HepG2 (cell line): ENCODE results near the gene PYGB. TPM values are rescaled to one million over a fixed set of nuclear protein-coding genes. Genes with fewer than 3 reads are reported as not detected.

Experiments used
- ATAC-seq: fragments of 200-7000 bp; cut with Tn5 transposase; 3 replicates; pipeline ENCODE4 v1.9.1; 2020; ENCODE audit warnings: mild to moderate bottlenecking, moderate library complexity
- BruUV-seq: library from RNA; stranded (reverse); fragments of 400-500 nt; replicated peaks from 2 replicates; lab custom pipeline; 2021; lab: Mats Ljungman, UMichigan
- CTCF ChIA-PET: fragments of 300-600 bp; formaldehyde crosslinking; extraction: SDS; loops from one replicate; lab custom pipeline; 2021; ENCODE audit warnings: low total read pairs, inconsistent platforms, low intra/inter-chr PET ratio; lab: Yijun Ruan, JAX
- POLR2A ChIA-PET: fragments of 350-600 bp; sonication (Branson Sonifier 250); formaldehyde crosslinking; loops from one replicate; lab custom pipeline; 2020; ENCODE audit warnings: antibody characterized with exemption, inconsistent platforms; lab: Yijun Ruan, JAX
- DNase-seq: peaks from one replicate; pipeline ENCODE4 v3.0.0-alpha.2; 2015; ENCODE audit warnings: low spot score
- FAIRE-seq: peaks from 3 replicates; lab custom pipeline; 2011; peaks lifted over from hg19 to GRCh38; lab: Jason Lieb, UNC
- H2AFZ ChIP-seq: one replicate; pipeline ENCODE4 v1.6.1; 2011; ENCODE audit warnings: low read length, inconsistent platforms
- H3K27ac ChIP-seq: fragments of 300-600 bp; 3 replicates; pipeline ENCODE4 v1.8.0; 2011; ENCODE audit warnings: mixed run types, mild to moderate bottlenecking, mixed read lengths, low read length, inconsistent platforms; ENCODE audit not compliant: insufficient read depth; ENCODE audit errors: extremely low read length
- H3K27me3 ChIP-seq, 2 experiments: fragments of 200-600 bp in 1 of 2; 2 replicates in 1 of 2; 3 replicates in 1 of 2; pipeline versions ENCODE4 v1.6.0 to v1.8.0; 2011; ENCODE audit warnings: low read length in 2 of 2, mild to moderate bottlenecking in 2 of 2, moderate library complexity in 2 of 2, inconsistent platforms in 1 of 2; ENCODE audit not compliant: insufficient read depth in 2 of 2, control insufficient read depth in 1 of 2
- H3K36me3 ChIP-seq, 2 experiments: fragments of 200-600 bp in 1 of 2; replicated peaks in 1 of 2; 2 replicates in 1 of 2; 3 replicates in 1 of 2; pipeline versions ENCODE4 v1.5.1 to v1.8.0; 2011; ENCODE audit warnings: low read length in 2 of 2, inconsistent platforms in 1 of 2; ENCODE audit not compliant: insufficient read depth in 2 of 2, control insufficient read depth in 1 of 2
- H3K4me1 ChIP-seq: 2 replicates; pipeline ENCODE4 v1.5.1; 2012; ENCODE audit warnings: low read length, inconsistent platforms; ENCODE audit not compliant: insufficient read depth
- H3K4me2 ChIP-seq: 2 replicates; pipeline ENCODE4 v1.6.0; 2011; ENCODE audit warnings: low read depth, low read length, inconsistent platforms
- H3K4me3 ChIP-seq, 3 experiments: fragments of 200-600 bp in 1 of 3; sonication (generic), shearing (Covaris generic) in 1 of 3; replicated peaks in 1 of 3; 2 replicates each; pipeline ENCODE4 v1.5.1; 2011 to 2016; ENCODE audit warnings: low read length in 3 of 3, inconsistent platforms in 2 of 3, low read depth in 2 of 3, mild to moderate bottlenecking in 2 of 3, control low read depth in 1 of 3, mixed read lengths in 1 of 3; ENCODE audit not compliant: insufficient read depth in 1 of 3
- H3K79me2 ChIP-seq: one replicate; pipeline ENCODE4 v1.6.1; 2011; ENCODE audit warnings: low read length, inconsistent platforms; ENCODE audit not compliant: insufficient read depth
- H3K9ac ChIP-seq: 2 replicates; pipeline ENCODE4 v1.6.0; 2011; ENCODE audit warnings: mild to moderate bottlenecking, low read depth, low read length, inconsistent platforms; ENCODE audit not compliant: insufficient read depth
- H3K9me3 ChIP-seq: 2 replicates; pipeline ENCODE4 v1.5.1; 2012; ENCODE audit warnings: mild to moderate bottlenecking, low read length
- H4K20me1 ChIP-seq: 2 replicates; pipeline ENCODE4 v1.6.0; 2011; ENCODE audit warnings: inconsistent platforms, mild to moderate bottlenecking, low read length, moderate library complexity; ENCODE audit not compliant: insufficient read depth
- AGO2 ChIP-seq: fragments of 200-400 bp; formaldehyde crosslinking; optimal IDR thresholded peaks from 2 replicates; pipeline ENCODE3; 2017; ENCODE audit warnings: mild to moderate bottlenecking, low read depth, low read length, moderate library complexity
- DMAP1 ChIP-seq: IDR thresholded peaks from 2 replicates; pipeline ENCODE4 v1.6.1; 2016
- EZH2 ChIP-seq: conservative IDR thresholded peaks from 2 replicates; pipeline ENCODE4 v1.6.1; 2012; ENCODE audit warnings: mild to moderate bottlenecking, low read depth, low read length, moderate library complexity
- PHF8 ChIP-seq: sonication (generic); formaldehyde crosslinking; IDR thresholded peaks from 2 replicates; pipeline ENCODE4 v1.5.0; 2020; ENCODE audit warnings: missing genetic modification reagents
- POLR2AphosphoS2 ChIP-seq: IDR thresholded peaks from 2 replicates; pipeline ENCODE4 v1.6.1; 2011; ENCODE audit warnings: low read depth, low read length, improper control_type of control experiment
- WGBS: methylation state at CpG from one replicate; pipeline ENCODE4 v1.1.6; 2017; ENCODE audit warnings: low lambda C conversion rate; 5-methylcytosine and 5-hydroxymethylcytosine counted together
- in situ Hi-C: cut with HindIII; loops from 2 replicates; pipeline ENCODE4 v1.10.0; 2017; ENCODE audit warnings: low pct_unique_long_range_greater_than_20kb; ENCODE audit not compliant: extremely low pct_ligation_motif_present
- intact Hi-C: fragments of 100-400 bp; cut with micrococcal nuclease; formaldehyde crosslinking; loops from one replicate; pipeline ENCODE4 v1.10.0; 2022; ENCODE audit not compliant: unreplicated experiment
- polyA plus RNA-seq, 8 experiments: library from polyadenylated mRNA; depleted of rRNA in 3 of 8; stranded (reverse) in 7 of 8; unstranded in 1 of 8; fragments of >200 nt; fragmentation: Illumina TruSeq in 4 of 8; extraction: Trizol in 4 of 8; gene quantifications; 2 replicates each; pipeline versions ENCODE4 v1.2.1 to v1.2.3, GENCODE V29; 2011 to 2016; ENCODE audit warnings: low read depth in 4 of 8, missing spikeins in 1 of 8, mixed read lengths in 1 of 8; ENCODE audit not compliant: insufficient read depth in 1 of 8
- total RNA-seq, 5 experiments: library from RNA; depleted of rRNA; stranded (reverse); fragments of >200 nt; fragmentation: Illumina TruSeq; extraction: Trizol; gene quantifications; 2 replicates each; pipeline ENCODE4 v1.2.3, GENCODE V29; 2016; ENCODE audit warnings: low read depth in 1 of 5

The PYGB gene
- total and polyA plus RNA-seq, 2 of the 13 experiments (the other 11 are each of a cell fraction or from before 2014, with no cell fraction given), result 24.2 to 86.3 TPM

DNA sequence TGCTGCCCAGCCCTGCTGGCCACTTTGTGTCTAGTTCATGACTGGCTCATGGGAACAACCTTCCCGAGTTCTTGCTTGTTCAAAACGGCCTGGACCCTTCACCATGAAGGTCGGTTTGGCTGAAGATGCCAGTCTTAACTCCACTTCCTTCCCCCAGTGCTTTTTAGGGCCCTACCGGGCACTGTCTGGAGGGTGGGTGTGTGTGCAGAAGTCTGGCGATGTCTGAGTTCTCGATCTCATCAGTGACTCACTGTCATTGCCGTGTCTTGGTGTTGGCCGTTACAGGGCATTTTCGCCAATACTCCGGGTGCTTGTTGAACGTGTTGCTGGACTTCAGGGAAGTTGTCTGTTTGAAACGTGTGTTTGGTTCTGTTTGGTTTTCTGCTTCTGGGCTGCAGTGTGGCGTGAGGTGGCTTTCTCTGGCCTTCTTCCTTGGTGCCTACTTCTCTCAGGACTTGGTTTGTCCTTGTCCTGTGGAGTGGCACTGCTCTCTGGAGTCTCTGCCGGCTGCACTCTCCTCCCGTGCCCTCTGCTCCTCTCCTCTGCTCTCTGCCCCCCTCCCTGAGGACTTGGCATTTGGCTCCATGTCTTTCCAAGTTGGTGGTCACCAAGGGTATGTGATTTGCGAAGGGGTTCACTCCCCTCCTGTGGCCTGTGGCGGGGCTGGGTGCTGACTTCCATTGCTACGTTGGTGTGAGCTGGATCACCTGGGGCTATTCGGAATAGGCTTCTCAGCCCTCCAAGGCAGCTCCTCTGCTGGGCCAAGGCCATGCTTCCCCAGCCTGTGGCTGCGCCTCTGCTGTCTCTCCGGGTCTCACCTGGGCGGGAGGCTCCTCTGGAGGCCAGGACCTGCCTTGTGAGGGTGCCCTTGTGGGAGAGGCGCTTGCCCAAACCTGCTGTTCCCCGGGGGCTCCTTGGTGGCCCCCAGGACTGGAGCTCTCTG lies 38.2 kb downstream of the PYGB start:
- no peak for DNase-seq
- WGBS, result 95% methylated on average over 20 of the region's 24 CpGs

DNA sequence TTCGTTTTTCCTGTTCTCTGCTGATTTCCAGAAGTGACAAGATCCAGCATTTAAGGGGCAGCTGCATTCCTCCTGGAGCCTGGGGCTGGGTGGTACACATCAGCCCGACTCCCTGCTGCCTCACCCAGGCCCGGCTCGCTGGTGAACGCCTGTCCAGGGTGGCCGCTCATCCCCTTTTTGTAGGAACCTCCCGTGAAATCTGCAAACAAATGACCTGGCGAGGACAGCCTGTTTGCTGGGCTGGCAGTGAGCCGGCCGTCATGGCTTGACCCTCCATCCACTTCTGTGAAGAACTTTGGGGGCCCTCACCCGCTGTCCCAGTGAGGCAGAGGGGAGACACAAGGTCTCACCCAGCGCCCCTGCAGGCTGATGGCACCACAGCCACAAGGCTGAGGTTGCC lies 39.0 kb downstream of the PYGB start:
- 0 out of 2 replicates have a peak, but pooled peaks have one; percentile 25 for TF ChIP-seq PHF8 (CRISPR knock-in tag)
- peak; percentile 68 for TF ChIP-seq AGO2
- no peak for TF ChIP-seq DMAP1
- FAIRE-seq (no peak), ATAC-seq (no peak), DNase-seq (no peak)
- H3K36me3 ChIP-seq, result peaks cover 50 to 85% of the 10 kb centered on the region in 2 experiments
- CTCF ChIA-PET, result no interaction called here
- H3K4me2 ChIP-seq, result no peak overlapping the region
- H3K4me1 ChIP-seq, result no peaks in the 10 kb centered on the region
- H3K9me3 ChIP-seq, result no peaks in the 10 kb centered on the region
- no TSS peak for BruUV-seq
- H3K4me3 ChIP-seq, result no peak overlapping the region
- H3K9ac ChIP-seq, result no peak overlapping the region
- no peak overlapping the region for H2AFZ ChIP-seq
- in situ Hi-C loops, result no loop called here
- no peaks in the 10 kb centered on the region for H4K20me1 ChIP-seq
- POLR2A ChIA-PET, result no interaction called here
- intact Hi-C loops, result no loop called here
- WGBS, result 96% methylated on average over 12 of the region's 12 CpGs
- H3K27me3 ChIP-seq, result no peaks in the 10 kb centered on the region
- H3K79me2 ChIP-seq, result no peaks in the 10 kb centered on the region
- H3K27ac ChIP-seq, result no peak overlapping the region

More for the DNA sequence above, 38.2 kb downstream of the PYGB start:
- Histone ChIP-seq H3K4me3 (no peak overlapping the region), H3K9ac (no peak overlapping the region), H3K4me2 (no peak overlapping the region), H3K79me2 (no peaks in the 10 kb centered on the region), H3K36me3 (peaks cover 55 to 92% of the 10 kb centered on the region in 2 experiments), H3K4me1 (no peaks in the 10 kb centered on the region), H3K9me3 (no peaks in the 10 kb centered on the region), H3K27ac (no peak overlapping the region), H4K20me1 (no peaks in the 10 kb centered on the region), H2AFZ (no peak overlapping the region), H3K27me3 (no peaks in the 10 kb centered on the region)
- intact Hi-C loops, result no loop called here
- ChIA-PET POLR2A (no interaction called here), CTCF (no interaction called here)
- TF ChIP-seq AGO2 (peak; percentile 66), EZH2 (no peak), POLR2AphosphoS2 (0 out of 2 replicates have a peak, but pooled peaks have one; percentile 34)
- BruUV-seq, result no TSS peak
- ATAC-seq (no peak), FAIRE-seq (no peak)
- in situ Hi-C loops, result no loop called here
